Breast epithelium (tissue), 3 donors: Measurements from ENCODE around the gene TCP10L.

ENCODE experiments used
- CTCF ChIP-seq, 3 donors: fragments of 450-650 bp; IDR thresholded peaks; one replicate each; pipeline ENCODE4 v1.5.1; 2016 to 2017; ENCODE audit warnings: antibody characterized with exemption in 3 of 3, mild to moderate bottlenecking in 3 of 3, moderate library complexity in 3 of 3
- POLR2A ChIP-seq: fragments of 450-650 bp; IDR thresholded peaks from one replicate; pipeline ENCODE4 v1.6.1; 2016; ENCODE audit warnings: antibody characterized with exemption, mild to moderate bottlenecking, moderate library complexity
- POLR2AphosphoS5 ChIP-seq, 3 donors: sonication (generic); formaldehyde crosslinking; IDR thresholded peaks; one replicate each; pipeline ENCODE4 v1.6.1; 2017; ENCODE audit warnings: antibody characterized with exemption in 3 of 3

- TF ChIP-seq CTCF (IDR thresholded peaks at IDR 0.05) (no peak), POLR2A (no peak), POLR2AphosphoS5 (IDR thresholded peaks at IDR 0.05) (no peak)
Observed at GRCh38 chr21:32584472-32584871, 851 bp downstream of the TCP10L start.
